K562 (cell line): ENCODE results near the gene SIPA1L2. TPM values are rescaled to one million over a fixed set of nuclear protein-coding genes. Genes with fewer than 3 reads are reported as not detected.

ENCODE experiments used
- ATAC-seq: fragments of 200-7000 bp; cut with Tn5 transposase; 3 replicates; pipeline ENCODE4 v1.9.1; 2020; ENCODE audit warnings: moderate library complexity
- BruUV-seq: library from RNA; stranded (reverse); fragments of 400-500 nt; replicated peaks from 2 replicates; lab custom pipeline; 2021; lab: Mats Ljungman, UMichigan
- CTCF ChIA-PET: fragments of 300-600 bp; formaldehyde crosslinking; extraction: SDS; loops from one replicate; lab custom pipeline; 2021; ENCODE audit warnings: low intra/inter-chr PET ratio; lab: Yijun Ruan, JAX
- POLR2A ChIA-PET: fragments of 300-600, 350-650 bp; sonication (Branson Sonifier 250); formaldehyde crosslinking; extraction: SDS; loops from one replicate; lab custom pipeline; 2021; ENCODE audit warnings: antibody characterized with exemption, inconsistent platforms; lab: Yijun Ruan, JAX
- DNase-seq, 4 experiments: peaks; one replicate each; pipeline versions ENCODE4 v3.0.0 to v3.0.0-alpha.2; 2011 to 2018; ENCODE audit warnings: low spot score in 3 of 4, mixed read lengths in 3 of 4; ENCODE audit errors: extremely low read depth in 1 of 4
- FAIRE-seq: peaks from 2 replicates; lab custom pipeline; 2011; peaks lifted over from hg19 to GRCh38; lab: Jason Lieb, UNC
- H2AFZ ChIP-seq: 2 replicates; pipeline ENCODE4 v1.6.0; 2011; ENCODE audit warnings: low read depth, low read length, control low read depth, inconsistent platforms
- H3K27ac ChIP-seq: fragments of 200-600 bp; 3 replicates; pipeline ENCODE4 v1.8.0; 2011; ENCODE audit warnings: low read depth, mild to moderate bottlenecking, control low read depth, inconsistent platforms, low read length, moderate library complexity, mixed read lengths; ENCODE audit errors: extremely low read depth
- H3K27me3 ChIP-seq, 2 experiments: fragments of 300-600 bp in 1 of 2; 2 replicates in 1 of 2; 3 replicates in 1 of 2; pipeline versions ENCODE4 v1.6.0 to v1.8.0; 2011; ENCODE audit warnings: inconsistent platforms in 2 of 2, low read length in 2 of 2, mild to moderate bottlenecking in 1 of 2, mixed read lengths in 1 of 2, moderate library complexity in 1 of 2; ENCODE audit not compliant: control insufficient read depth in 2 of 2, insufficient read depth in 2 of 2
- H3K36me3 ChIP-seq: fragments of 300-600 bp; 3 replicates; pipeline ENCODE4 v1.8.0; 2011; ENCODE audit warnings: mild to moderate bottlenecking, low read length, inconsistent platforms; ENCODE audit not compliant: control insufficient read depth, insufficient read depth
- H3K4me1 ChIP-seq, 2 experiments: fragments of 200-600 bp in 1 of 2; replicated peaks in 1 of 2; 2 replicates in 1 of 2; 3 replicates in 1 of 2; pipeline versions ENCODE4 v1.5.1 to v1.8.0; 2011; ENCODE audit warnings: inconsistent platforms in 2 of 2, low read length in 2 of 2, mild to moderate bottlenecking in 1 of 2, mixed read lengths in 1 of 2, moderate library complexity in 1 of 2; ENCODE audit not compliant: control insufficient read depth in 2 of 2, insufficient read depth in 2 of 2
- H3K4me2 ChIP-seq: 2 replicates; pipeline ENCODE4 v1.6.1; 2011; ENCODE audit warnings: low read length, control low read depth, inconsistent platforms, mixed read lengths; ENCODE audit not compliant: insufficient read depth
- H3K4me3 ChIP-seq: fragments of 200-600 bp; sonication (generic), shearing (Covaris generic); 2 replicates; pipeline ENCODE4 v1.5.1; 2016; ENCODE audit warnings: control low read depth, inconsistent platforms
- H3K79me2 ChIP-seq: fragments of 200-600 bp; 3 replicates; pipeline ENCODE4 v1.8.0; 2011; ENCODE audit warnings: low read length, inconsistent platforms; ENCODE audit not compliant: control insufficient read depth, insufficient read depth
- H3K9ac ChIP-seq, 2 experiments: 2 replicates each; pipeline versions ENCODE4 v1.6.0 to v1.6.1; 2011; ENCODE audit warnings: low read depth in 2 of 2, low read length in 2 of 2, control low read depth in 1 of 2, inconsistent platforms in 1 of 2, mild to moderate bottlenecking in 1 of 2, mixed read lengths in 1 of 2; ENCODE audit not compliant: insufficient read depth in 1 of 2
- H3K9me1 ChIP-seq: one replicate; pipeline ENCODE4 v1.6.0; 2011; ENCODE audit warnings: inconsistent platforms, mild to moderate bottlenecking, low read length, moderate library complexity; ENCODE audit not compliant: control insufficient read depth, insufficient read depth
- H3K9me3 ChIP-seq: replicated peaks from 2 replicates; pipeline ENCODE4 v1.5.1; 2011; ENCODE audit warnings: low read depth, low read length, inconsistent platforms; ENCODE audit not compliant: control insufficient read depth, insufficient read depth
- H4K20me1 ChIP-seq: replicated peaks from 2 replicates; pipeline ENCODE4 v1.6.1; 2011; ENCODE audit warnings: low read length, inconsistent platforms, mixed read lengths; ENCODE audit not compliant: control insufficient read depth, insufficient read depth
- BHLHE40 ChIP-seq: IDR thresholded peaks from 2 replicates; pipeline ENCODE4 v1.6.1; 2011; ENCODE audit warnings: low read length, improper control_type of control experiment
- CEBPZ ChIP-seq: fragments of 150-350 bp; IDR thresholded peaks from 2 replicates; pipeline ENCODE4 v1.6.1; 2014; ENCODE audit warnings: low read depth, mild to moderate bottlenecking, low read length, borderline replicate concordance
- GABPA ChIP-seq: fragments of 200-800 bp; sonication (Bioruptor generic); conservative IDR thresholded peaks from 2 replicates; pipeline ENCODE4 v1.6.1; 2016; ENCODE audit warnings: low read depth, missing genetic modification characterization, missing compliant biosample characterization
- MCM5 ChIP-seq: fragments of 450-650 bp; IDR thresholded peaks from 2 replicates; pipeline ENCODE4 v1.6.1; 2016; ENCODE audit warnings: low read depth
- MED1 ChIP-seq: sonication (generic); formaldehyde crosslinking; IDR thresholded peaks from 2 replicates; pipeline ENCODE4 v1.8.1; 2023; ENCODE audit warnings: missing genetic modification reagents, borderline replicate concordance
- NR4A1 ChIP-seq, 2 experiments: fragments of 250-450 bp in 1 of 2; fragments of 450-650 bp in 1 of 2; sonication (Bioruptor Pico) in 1 of 2; IDR thresholded peaks; 2 replicates each; pipeline versions ENCODE4 v1.4.0 to v1.6.1; 2016 to 2020; ENCODE audit warnings: mild to moderate bottlenecking in 2 of 2, missing compliant biosample characterization in 1 of 2, missing genetic modification characterization in 1 of 2, moderate library complexity in 1 of 2
- RAD51 ChIP-seq: fragments of 450-650 bp; IDR thresholded peaks from 2 replicates; pipeline ENCODE4 v1.7.1; 2016; ENCODE audit warnings: low read depth, mild to moderate bottlenecking, borderline replicate concordance
- SAFB ChIP-seq: fragments of 200-400 bp; formaldehyde crosslinking; IDR thresholded peaks from 2 replicates; pipeline ENCODE4 v1.6.1; 2017; ENCODE audit warnings: low read depth, low read length, borderline replicate concordance
- TCF3 ChIP-seq: sonication (generic); formaldehyde crosslinking; IDR thresholded peaks from 2 replicates; pipeline ENCODE4 v1.4.0; 2020; ENCODE audit warnings: mild to moderate bottlenecking, missing genetic modification reagents
- TCFL5 ChIP-seq: fragments of 250-450 bp; sonication (Bioruptor Pico); conservative IDR thresholded peaks from 2 replicates; pipeline ENCODE4 v1.6.1; 2021; ENCODE audit warnings: mild to moderate bottlenecking, moderate library complexity, matching md5 sums
- TRIM24 ChIP-seq, 2 experiments: fragments of 450-650 bp; IDR thresholded peaks; 2 replicates each; pipeline ENCODE4 v1.6.1; 2016
- XRCC4 ChIP-seq: IDR thresholded peaks from one replicate; pipeline ENCODE4 v1.6.1; 2011; ENCODE audit not compliant: insufficient read depth, insufficient read length; ENCODE audit errors: extremely low read depth
- ZNF133 ChIP-seq: fragments of 250-450 bp; sonication (Bioruptor Pico); IDR thresholded peaks from 2 replicates; pipeline ENCODE4 v1.4.0; 2020; ENCODE audit warnings: mild to moderate bottlenecking
- whole genome bisulfite sequencing: fragments of 100-300 bp; shearing (Covaris generic); methylation state at CpG from one replicate; pipeline ENCODE4 v1.1.6; 2016; ENCODE audit warnings: low coverage, mixed read lengths; ENCODE audit not compliant: insufficient coverage; ENCODE audit errors: missing lambda C conversion rate; 5-methylcytosine and 5-hydroxymethylcytosine counted together
- in situ Hi-C: fragments of 300-500 bp; cut with MboI; formaldehyde crosslinking; loops from 4 replicates; pipeline ENCODE4 v1.15.0; 2018; ENCODE audit warnings: inconsistent platforms, mixed read lengths
- intact Hi-C: fragments of 100-400 bp; cut with micrococcal nuclease; formaldehyde crosslinking; loops from 2 replicates; pipeline ENCODE4 v1.14.2; 2022
- polyA plus RNA-seq, 8 experiments: library from polyadenylated mRNA; depleted of rRNA in 4 of 8; stranded (reverse) in 5 of 8; unstranded in 3 of 8; fragments of >200 nt; fragmentation: Nextera tagmentation in 2 of 8; fragmentation: Illumina TruSeq in 1 of 8; extraction: Ambion mirVana in 2 of 8; extraction: Trizol in 1 of 8; gene quantifications; 2 replicates each; pipeline versions ENCODE4 v1.2.1 to v1.2.3, GENCODE V29; 2011 to 2014; ENCODE audit warnings: inconsistent platforms in 1 of 8, missing spikeins in 1 of 8
- total RNA-seq, 7 experiments: library from RNA; depleted of rRNA in 6 of 7; stranded (reverse); fragments of >200 nt in 6 of 7; fragmentation: Illumina TruSeq in 2 of 7; extraction: Trizol in 2 of 7; gene quantifications; 2 replicates each; pipeline versions ENCODE4 v1.2.1 to v1.2.3, GENCODE V29; 2011 to 2021; ENCODE audit warnings: low replicate concordance in 1 of 7
- TF ChIP-seq, protein P1 (sequence below), 2 experiments: fragments of 450-650 bp in 1 of 2; IDR thresholded peaks; 2 replicates each; pipeline ENCODE4 v1.6.1; 2011 to 2017; ENCODE audit warnings: low read depth in 2 of 2, antibody characterized with exemption in 1 of 2, borderline replicate concordance in 1 of 2, low read length in 1 of 2, mild to moderate bottlenecking in 1 of 2, mixed read lengths in 1 of 2; ENCODE audit not compliant: control insufficient read depth in 1 of 2
- TF ChIP-seq, protein P2 (sequence below): IDR thresholded peaks from 3 replicates; pipeline ENCODE4 v1.6.1; 2011; ENCODE audit warnings: borderline replicate concordance, mild to moderate bottlenecking; ENCODE audit not compliant: insufficient read length, insufficient read depth

The SIPA1L2 gene
- total and polyA plus RNA-seq, 9 of the 15 experiments (the other 6 are each of a cell fraction or from before 2014, with no cell fraction given): 0.04 to 0.22 (median 0.06) TPM; not detected in 5

DNA sequence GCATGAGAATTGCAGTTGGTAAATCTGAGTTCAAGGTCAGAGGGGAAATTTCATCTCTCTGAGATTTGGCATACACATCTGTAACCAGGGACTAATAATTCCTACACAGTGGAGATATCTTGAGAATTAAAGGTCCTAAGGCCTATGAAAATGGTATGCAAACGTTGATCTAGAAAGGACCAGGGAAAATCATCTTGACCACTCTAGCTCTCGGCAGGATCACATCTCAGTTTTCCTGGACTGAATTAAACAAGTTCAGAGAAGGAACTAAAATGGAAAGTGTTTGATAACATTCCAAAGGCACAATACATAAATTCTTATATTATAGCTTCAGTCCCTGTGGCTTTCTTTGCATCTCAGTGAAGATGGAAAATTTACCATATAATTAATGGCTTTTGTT, 28.5 kb upstream of the SIPA1L2 start:
- Histone ChIP-seq H3K9me1 (no peaks in the 10 kb centered on the region), H3K27me3 (no peaks in the 10 kb centered on the region), H3K79me2 (no peaks in the 10 kb centered on the region), H3K4me2 (no peak overlapping the region), H3K4me1 (no peaks in the 10 kb centered on the region), H3K9me3 (no peaks in the 10 kb centered on the region), H3K27ac (no peak overlapping the region), H3K4me3 (no peak overlapping the region), H4K20me1 (no peaks in the 10 kb centered on the region), H3K9ac (no peak overlapping the region), H2AFZ (no peak overlapping the region), H3K36me3 (no peaks in the 10 kb centered on the region)
- in situ Hi-C loops (no loop called here), intact Hi-C loops (no loop called here)
- BruUV-seq: no TSS peak
- WGBS: 0% methylated on average over 2 of the region's 2 CpGs
- FAIRE-seq: no peak
- ChIA-PET POLR2A (no interaction called here), CTCF (no interaction called here)
- no peak for DNase-seq
- no peak for ATAC-seq
- no peak for TF ChIP-seq TCFL5 (CRISPR knock-in tag)
- TF ChIP-seq MCM5: no peak
- no peak for TF ChIP-seq BHLHE40
- no peak for TF ChIP-seq RAD51
- TF ChIP-seq SAFB: no peak
- no peak for TF ChIP-seq GABPA (tag)
- TF ChIP-seq, protein P1, sequence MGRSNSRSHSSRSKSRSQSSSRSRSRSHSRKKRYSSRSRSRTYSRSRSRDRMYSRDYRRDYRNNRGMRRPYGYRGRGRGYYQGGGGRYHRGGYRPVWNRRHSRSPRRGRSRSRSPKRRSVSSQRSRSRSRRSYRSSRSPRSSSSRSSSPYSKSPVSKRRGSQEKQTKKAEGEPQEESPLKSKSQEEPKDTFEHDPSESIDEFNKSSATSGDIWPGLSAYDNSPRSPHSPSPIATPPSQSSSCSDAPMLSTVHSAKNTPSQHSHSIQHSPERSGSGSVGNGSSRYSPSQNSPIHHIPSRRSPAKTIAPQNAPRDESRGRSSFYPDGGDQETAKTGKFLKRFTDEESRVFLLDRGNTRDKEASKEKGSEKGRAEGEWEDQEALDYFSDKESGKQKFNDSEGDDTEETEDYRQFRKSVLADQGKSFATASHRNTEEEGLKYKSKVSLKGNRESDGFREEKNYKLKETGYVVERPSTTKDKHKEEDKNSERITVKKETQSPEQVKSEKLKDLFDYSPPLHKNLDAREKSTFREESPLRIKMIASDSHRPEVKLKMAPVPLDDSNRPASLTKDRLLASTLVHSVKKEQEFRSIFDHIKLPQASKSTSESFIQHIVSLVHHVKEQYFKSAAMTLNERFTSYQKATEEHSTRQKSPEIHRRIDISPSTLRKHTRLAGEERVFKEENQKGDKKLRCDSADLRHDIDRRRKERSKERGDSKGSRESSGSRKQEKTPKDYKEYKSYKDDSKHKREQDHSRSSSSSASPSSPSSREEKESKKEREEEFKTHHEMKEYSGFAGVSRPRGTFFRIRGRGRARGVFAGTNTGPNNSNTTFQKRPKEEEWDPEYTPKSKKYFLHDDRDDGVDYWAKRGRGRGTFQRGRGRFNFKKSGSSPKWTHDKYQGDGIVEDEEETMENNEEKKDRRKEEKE (IDR thresholded peaks at IDR 0.05; ENCODE audit: borderline replicate concordance in 1 of 2, control insufficient read depth in 1 of 2, low read depth in 2 of 2, low read length in 1 of 2): no peak
- no peak for TF ChIP-seq NR4A1 (CRISPR knock-in tag; IDR thresholded peaks at IDR 0.05)
- TF ChIP-seq NR4A1 (tag; IDR thresholded peaks at IDR 0.05): no peak
- no peak for TF ChIP-seq MED1 (CRISPR knock-in tag)
- TF ChIP-seq, protein P2, sequence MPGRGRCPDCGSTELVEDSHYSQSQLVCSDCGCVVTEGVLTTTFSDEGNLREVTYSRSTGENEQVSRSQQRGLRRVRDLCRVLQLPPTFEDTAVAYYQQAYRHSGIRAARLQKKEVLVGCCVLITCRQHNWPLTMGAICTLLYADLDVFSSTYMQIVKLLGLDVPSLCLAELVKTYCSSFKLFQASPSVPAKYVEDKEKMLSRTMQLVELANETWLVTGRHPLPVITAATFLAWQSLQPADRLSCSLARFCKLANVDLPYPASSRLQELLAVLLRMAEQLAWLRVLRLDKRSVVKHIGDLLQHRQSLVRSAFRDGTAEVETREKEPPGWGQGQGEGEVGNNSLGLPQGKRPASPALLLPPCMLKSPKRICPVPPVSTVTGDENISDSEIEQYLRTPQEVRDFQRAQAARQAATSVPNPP: no peak
- no peak for TF ChIP-seq TRIM24 (IDR thresholded peaks at IDR 0.05)
- no peak for TF ChIP-seq ZNF133 (CRISPR knock-in tag)
- TF ChIP-seq TCF3 (CRISPR knock-in tag): no peak
- TF ChIP-seq XRCC4: no peak
- no peak for TF ChIP-seq CEBPZ
